Liver (tissue), 9 donors: ENCODE data around the gene TRA2A. TPM values are rescaled to one million over a fixed set of nuclear protein-coding genes. Genes with fewer than 3 reads are reported as not detected.
"Not testable (repeated sequence)": the region's sequence is repeated elsewhere in the genome, so short reads cannot be mapped to it uniquely, and the experiment has no call there.

Experiments
- DNase-seq: peaks from one replicate; pipeline ENCODE4 v3.0.0-alpha.2; 2017; ENCODE audit warnings: low spot score
- H3K27ac ChIP-seq, 2 donors: one replicate each; pipeline ENCODE4 v1.7.0; 2013; ENCODE audit warnings: inconsistent platforms in 2 of 2, low read length in 2 of 2, control low read depth in 1 of 2, low read depth in 1 of 2, mild to moderate bottlenecking in 1 of 2
- H3K27me3 ChIP-seq, 4 donors: one replicate each; pipeline versions ENCODE4 v1.6.1 to v1.7.0; 2013; ENCODE audit warnings: low read length in 3 of 4, inconsistent platforms in 1 of 4, mild to moderate bottlenecking in 1 of 4, moderate library complexity in 1 of 4; ENCODE audit not compliant: control insufficient read depth in 4 of 4, insufficient read depth in 4 of 4
- H3K36me3 ChIP-seq, 4 donors: one replicate each; pipeline versions ENCODE4 v1.6.1 to v1.7.0; 2013; ENCODE audit warnings: low read length in 3 of 4, mild to moderate bottlenecking in 3 of 4, low read depth in 1 of 4, moderate library complexity in 1 of 4; ENCODE audit not compliant: control insufficient read depth in 4 of 4, insufficient read depth in 3 of 4
- H3K4me1 ChIP-seq, 4 donors: one replicate each; pipeline versions ENCODE4 v1.6.1 to v1.7.0; 2013; ENCODE audit warnings: low read length in 3 of 4, mild to moderate bottlenecking in 3 of 4, moderate library complexity in 1 of 4; ENCODE audit not compliant: control insufficient read depth in 4 of 4, insufficient read depth in 4 of 4
- H3K4me3 ChIP-seq, 3 donors: one replicate each; pipeline versions ENCODE4 v1.6.1 to v1.7.0; 2013; ENCODE audit warnings: low read length in 3 of 3, control low read depth in 1 of 3, low read depth in 1 of 3, mild to moderate bottlenecking in 1 of 3
- H3K9ac ChIP-seq, 2 donors: one replicate each; pipeline ENCODE4 v1.7.0; 2013; ENCODE audit warnings: low read length in 2 of 2, mild to moderate bottlenecking in 2 of 2, moderate library complexity in 2 of 2, control low read depth in 1 of 2, low read depth in 1 of 2
- H3K9me3 ChIP-seq, 4 donors: one replicate each; pipeline versions ENCODE4 v1.6.1 to v1.7.0; 2013; ENCODE audit warnings: low read length in 3 of 4; ENCODE audit not compliant: control insufficient read depth in 4 of 4
- EGR1 ChIP-seq, 2 donors: IDR thresholded peaks; 2 replicates each; pipeline ENCODE4 v1.6.1; 2016 to 2018; ENCODE audit warnings: antibody characterized with exemption in 2 of 2, low read depth in 2 of 2
- FOXA1 ChIP-seq: IDR thresholded peaks from 2 replicates; pipeline ENCODE4 v1.6.1; 2016; ENCODE audit warnings: antibody characterized with exemption
- FOXA2 ChIP-seq: IDR thresholded peaks from 2 replicates; pipeline ENCODE4 v1.6.1; 2016; ENCODE audit warnings: antibody characterized with exemption
- GABPA ChIP-seq, 2 donors: IDR thresholded peaks in 1 of 2; conservative IDR thresholded peaks in 1 of 2; 2 replicates each; pipeline ENCODE4 v1.6.1; 2016; ENCODE audit warnings: antibody characterized with exemption in 2 of 2, mild to moderate bottlenecking in 1 of 2, moderate library complexity in 1 of 2
- HNF4A ChIP-seq, 2 donors: conservative IDR thresholded peaks; 2 replicates each; pipeline ENCODE4 v1.6.1; 2016; ENCODE audit warnings: antibody characterized with exemption in 2 of 2, mild to moderate bottlenecking in 2 of 2
- HNF4G ChIP-seq: IDR thresholded peaks from 2 replicates; pipeline ENCODE4 v1.6.1; 2016; ENCODE audit warnings: antibody characterized with exemption
- JUND ChIP-seq, 2 donors: IDR thresholded peaks; 2 replicates each; pipeline ENCODE4 v1.6.1; 2016; ENCODE audit warnings: antibody characterized with exemption in 2 of 2
- NR2F2 ChIP-seq: IDR thresholded peaks from 2 replicates; pipeline ENCODE4 v1.6.1; 2016; ENCODE audit warnings: antibody characterized with exemption
- RAD21 ChIP-seq, 2 donors: IDR thresholded peaks; 2 replicates each; pipeline ENCODE4 v1.6.1; 2016; ENCODE audit warnings: antibody characterized with exemption in 2 of 2, mild to moderate bottlenecking in 2 of 2
- RXRA ChIP-seq, 2 donors: IDR thresholded peaks; 2 replicates each; pipeline ENCODE4 v1.6.1; 2017 to 2018; ENCODE audit warnings: antibody characterized with exemption in 2 of 2, mild to moderate bottlenecking in 1 of 2
- WGBS: extraction: QIAGEN DNeasy Blood & Tissue Kit; methylation state at CpG from one replicate; pipeline ENCODE4 v1.1.7; 2013; 5-methylcytosine and 5-hydroxymethylcytosine counted together
- polyA plus RNA-seq, 2 donors: library from polyadenylated mRNA; stranded (reverse) in 1 of 2; unstranded in 1 of 2; fragments of 200-250 nt in 1 of 2; fragments of >200 nt in 1 of 2; fragmentation: Nextera tagmentation in 1 of 2; extraction: Ambion mirVana in 1 of 2; gene quantifications; one replicate each; pipeline versions ENCODE4 v1.2.1 to v1.2.3, GENCODE V29; 2013 to 2015
- total RNA-seq, 2 donors: library from RNA; depleted of rRNA; stranded (reverse); fragments of >200 nt; gene quantifications; one replicate each; pipeline ENCODE4 v1.2.3, GENCODE V29; 2014
- TF ChIP-seq, protein P1 (sequence below): IDR thresholded peaks from 2 replicates; pipeline ENCODE4 v1.6.1; 2016; ENCODE audit warnings: antibody characterized with exemption, mild to moderate bottlenecking
- donor health status: healthy.
- donor health status: healthy.
- donor health status: healthy.
- donor health status: healthy.
- donor health status: healthy.

Gene TRA2A
- total and polyA plus RNA-seq, 4 donors = 13.7 to 25.9 (median 21.7) TPM

DNA sequence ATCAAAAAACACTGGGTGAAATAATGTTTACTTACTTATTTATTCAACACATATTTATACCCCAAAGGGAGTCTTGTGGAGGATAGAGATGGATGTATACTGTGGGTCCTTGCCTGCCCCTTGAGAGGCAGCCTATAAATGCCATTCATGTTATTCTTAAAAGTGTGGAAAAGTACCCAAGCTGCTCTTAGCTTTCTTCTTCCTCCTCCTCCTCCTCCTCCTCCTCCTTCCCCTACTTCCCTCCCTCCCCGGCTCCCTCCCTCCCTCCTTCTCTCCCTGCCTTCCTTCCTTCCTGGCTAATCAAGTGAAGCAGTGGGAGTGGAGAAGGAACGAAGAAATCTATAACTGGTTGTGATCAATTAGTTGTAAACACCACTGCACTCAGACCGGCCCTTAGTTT, 40.3 kb downstream of the TRA2A start:
- Histone ChIP-seq H3K4me1 (peaks cover 0 to 1% (median 0%) of the 10 kb centered on the region in 4 donors), H3K4me3 (no peak overlapping the region), H3K27ac (no peak overlapping the region), H3K27me3 (no peaks in the 10 kb centered on the region), H3K9me3 (no peaks in the 10 kb centered on the region), H3K36me3 (no peaks in the 10 kb centered on the region), H3K9ac (no peak overlapping the region)
- DNase-seq = no peak
- TF ChIP-seq NR2F2 = no peak
- TF ChIP-seq HNF4G = no peak
- TF ChIP-seq EGR1 (IDR thresholded peaks at IDR 0.05; ENCODE audit: low read depth in 2 of 2) = no peak
- WGBS = 75% methylated on average over 3 of the region's 3 CpGs

DNA sequence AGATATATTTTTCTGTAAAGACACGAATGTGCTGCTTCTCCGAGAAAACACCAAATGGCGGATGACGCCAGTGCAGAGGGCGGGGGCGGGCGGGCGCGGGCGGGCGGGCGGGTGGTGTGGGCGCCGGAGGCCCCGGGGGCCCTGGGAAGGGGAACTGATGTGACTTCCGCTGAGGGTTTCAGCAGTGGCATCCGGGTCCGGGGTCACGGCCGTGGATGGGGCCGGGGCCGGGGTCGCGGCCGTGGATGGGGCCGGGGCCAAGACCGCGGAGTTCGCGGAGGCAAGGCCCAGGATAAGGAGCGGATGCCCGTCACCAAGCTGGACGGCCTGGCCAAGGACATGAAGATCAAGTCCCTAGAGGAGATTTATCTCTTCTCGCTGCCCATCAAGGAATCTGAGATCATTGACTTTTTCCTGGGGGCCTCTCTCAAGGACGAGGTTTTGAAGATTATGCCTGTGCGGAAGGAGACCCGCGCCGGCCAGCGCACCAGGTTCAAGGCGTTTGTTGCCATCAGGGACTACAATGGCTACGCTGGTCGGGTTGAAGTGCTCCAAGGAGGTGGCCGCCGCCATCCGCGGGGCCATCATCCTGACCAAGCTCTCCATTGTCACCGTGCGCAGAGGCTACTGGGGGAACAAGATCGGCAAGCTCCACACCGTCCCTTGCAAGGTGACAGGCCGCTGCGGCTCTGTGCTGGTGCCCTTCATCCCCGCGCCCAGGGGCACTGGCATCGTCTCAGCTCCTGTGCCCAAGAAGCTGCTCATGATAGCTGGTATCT, 41.2 kb downstream of the TRA2A start:
- TF ChIP-seq GABPA (IDR thresholded peaks at IDR 0.05 in 1 of 2, conservative IDR thresholded peaks at IDR 0.05 in 1 of 2) (peak; percentile 17 to 47), NR2F2 (peak; percentile 10), FOXA1 (no peak), JUND (IDR thresholded peaks at IDR 0.05) (no peak), HNF4A (conservative IDR thresholded peaks at IDR 0.05) (no peak), RXRA (IDR thresholded peaks at IDR 0.05) (no peak)
- TF ChIP-seq, protein P1, sequence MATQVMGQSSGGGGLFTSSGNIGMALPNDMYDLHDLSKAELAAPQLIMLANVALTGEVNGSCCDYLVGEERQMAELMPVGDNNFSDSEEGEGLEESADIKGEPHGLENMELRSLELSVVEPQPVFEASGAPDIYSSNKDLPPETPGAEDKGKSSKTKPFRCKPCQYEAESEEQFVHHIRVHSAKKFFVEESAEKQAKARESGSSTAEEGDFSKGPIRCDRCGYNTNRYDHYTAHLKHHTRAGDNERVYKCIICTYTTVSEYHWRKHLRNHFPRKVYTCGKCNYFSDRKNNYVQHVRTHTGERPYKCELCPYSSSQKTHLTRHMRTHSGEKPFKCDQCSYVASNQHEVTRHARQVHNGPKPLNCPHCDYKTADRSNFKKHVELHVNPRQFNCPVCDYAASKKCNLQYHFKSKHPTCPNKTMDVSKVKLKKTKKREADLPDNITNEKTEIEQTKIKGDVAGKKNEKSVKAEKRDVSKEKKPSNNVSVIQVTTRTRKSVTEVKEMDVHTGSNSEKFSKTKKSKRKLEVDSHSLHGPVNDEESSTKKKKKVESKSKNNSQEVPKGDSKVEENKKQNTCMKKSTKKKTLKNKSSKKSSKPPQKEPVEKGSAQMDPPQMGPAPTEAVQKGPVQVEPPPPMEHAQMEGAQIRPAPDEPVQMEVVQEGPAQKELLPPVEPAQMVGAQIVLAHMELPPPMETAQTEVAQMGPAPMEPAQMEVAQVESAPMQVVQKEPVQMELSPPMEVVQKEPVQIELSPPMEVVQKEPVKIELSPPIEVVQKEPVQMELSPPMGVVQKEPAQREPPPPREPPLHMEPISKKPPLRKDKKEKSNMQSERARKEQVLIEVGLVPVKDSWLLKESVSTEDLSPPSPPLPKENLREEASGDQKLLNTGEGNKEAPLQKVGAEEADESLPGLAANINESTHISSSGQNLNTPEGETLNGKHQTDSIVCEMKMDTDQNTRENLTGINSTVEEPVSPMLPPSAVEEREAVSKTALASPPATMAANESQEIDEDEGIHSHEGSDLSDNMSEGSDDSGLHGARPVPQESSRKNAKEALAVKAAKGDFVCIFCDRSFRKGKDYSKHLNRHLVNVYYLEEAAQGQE = no peak
- H3K9ac ChIP-seq = peak overlapping the region in 1 of 2 donors; percentile 59
- H3K4me3 ChIP-seq = peak overlapping the region in 2 of 3 donors; percentile 50 to 59
- 55% methylated on average over 56 of the region's 56 CpGs for WGBS
- DNase-seq = peak; percentile 74
- H3K27ac ChIP-seq = peak overlapping the region in 1 of 2 donors; percentile 37
- H3K36me3 ChIP-seq = no peaks in the 10 kb centered on the region
- no peaks in the 10 kb centered on the region for H3K27me3 ChIP-seq
- peaks cover 0 to 1% (median 0%) of the 10 kb centered on the region in 4 donors for H3K4me1 ChIP-seq
- H3K9me3 ChIP-seq = no peaks in the 10 kb centered on the region

DNA sequence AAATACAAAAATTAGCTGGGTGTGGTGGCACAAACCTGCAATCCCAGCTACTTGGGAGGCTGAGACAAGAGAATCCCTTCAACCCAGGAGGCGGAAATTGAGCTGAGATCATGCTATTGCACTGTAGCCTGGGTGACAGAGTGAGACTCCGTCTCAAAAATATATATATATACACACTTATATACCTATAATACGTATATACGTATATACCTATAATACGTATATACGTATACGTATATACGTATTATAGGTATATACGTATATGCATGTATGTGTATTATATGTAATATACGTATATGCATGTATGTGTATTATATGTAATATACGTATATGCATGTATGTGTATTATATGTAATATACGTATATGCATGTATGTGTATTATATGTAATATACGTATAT, 43.1 kb downstream of the TRA2A start:
- H3K9me3 ChIP-seq, H3K4me1 ChIP-seq, H3K36me3 ChIP-seq, DNase-seq, H3K9ac ChIP-seq, H3K27ac ChIP-seq, H3K4me3 ChIP-seq, H3K27me3 ChIP-seq: not testable (repeated sequence)
- 97% methylated on average over 13 of the region's 13 CpGs for WGBS

DNA sequence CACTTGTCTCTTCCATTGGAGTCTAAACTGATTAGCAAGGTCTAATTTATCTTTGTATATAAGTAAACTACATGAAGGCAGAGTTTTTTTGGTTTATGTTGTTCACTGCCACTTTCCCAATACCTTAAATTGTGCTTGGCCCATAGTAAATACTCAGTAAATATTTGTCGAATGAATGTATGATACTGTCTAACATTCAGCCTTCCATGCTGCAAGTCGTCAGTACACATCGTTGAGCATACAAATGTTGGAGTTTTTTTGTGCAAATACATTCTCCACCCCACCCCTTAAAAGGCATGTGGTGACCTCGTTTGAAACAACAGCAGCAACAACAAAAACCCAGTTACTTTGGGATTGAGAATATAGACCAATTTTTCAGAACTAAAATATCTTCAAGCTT, 44.1 kb downstream of the TRA2A start:
- H3K27me3 ChIP-seq = no peaks in the 10 kb centered on the region
- DNase-seq = no peak
- H3K4me1 ChIP-seq = peaks cover 0 to 1% (median 0%) of the 10 kb centered on the region in 4 donors
- H3K9me3 ChIP-seq = no peaks in the 10 kb centered on the region
- H3K36me3 ChIP-seq = no peaks in the 10 kb centered on the region
- no peak for TF ChIP-seq RAD21 (IDR thresholded peaks at IDR 0.05)
- no peak for TF ChIP-seq EGR1 (IDR thresholded peaks at IDR 0.05; ENCODE audit: low read depth in 2 of 2)
- TF ChIP-seq, protein P1 = no peak
- no peak for TF ChIP-seq FOXA2
- 43% methylated on average over 4 of the region's 4 CpGs for WGBS
- H3K4me3 ChIP-seq = no peak overlapping the region
- H3K27ac ChIP-seq = no peak overlapping the region
- no peak overlapping the region for H3K9ac ChIP-seq
